SK-N-MC (cell line): ENCODE data around the gene ZDHHC14.

ENCODE experiments used
- EZH2 ChIP-seq: fragments of 200-600 bp; sonication (generic); IDR thresholded peaks from one replicate; pipeline ENCODE4 v1.6.1; 2017; ENCODE audit warnings: antibody characterized with exemption
- FOXP2 ChIP-seq: optimal IDR thresholded peaks from 2 replicates; pipeline ENCODE3; 2011; ENCODE audit warnings: mild to moderate bottlenecking, moderate library complexity; ENCODE audit not compliant: insufficient read depth; ENCODE audit errors: extremely low read length, control extremely low read depth
- POLR2AphosphoS5 ChIP-seq: IDR thresholded peaks from 2 replicates; pipeline ENCODE4 v1.6.1; 2012; ENCODE audit warnings: mild to moderate bottlenecking, low read depth, low read length, borderline replicate concordance

DNA sequence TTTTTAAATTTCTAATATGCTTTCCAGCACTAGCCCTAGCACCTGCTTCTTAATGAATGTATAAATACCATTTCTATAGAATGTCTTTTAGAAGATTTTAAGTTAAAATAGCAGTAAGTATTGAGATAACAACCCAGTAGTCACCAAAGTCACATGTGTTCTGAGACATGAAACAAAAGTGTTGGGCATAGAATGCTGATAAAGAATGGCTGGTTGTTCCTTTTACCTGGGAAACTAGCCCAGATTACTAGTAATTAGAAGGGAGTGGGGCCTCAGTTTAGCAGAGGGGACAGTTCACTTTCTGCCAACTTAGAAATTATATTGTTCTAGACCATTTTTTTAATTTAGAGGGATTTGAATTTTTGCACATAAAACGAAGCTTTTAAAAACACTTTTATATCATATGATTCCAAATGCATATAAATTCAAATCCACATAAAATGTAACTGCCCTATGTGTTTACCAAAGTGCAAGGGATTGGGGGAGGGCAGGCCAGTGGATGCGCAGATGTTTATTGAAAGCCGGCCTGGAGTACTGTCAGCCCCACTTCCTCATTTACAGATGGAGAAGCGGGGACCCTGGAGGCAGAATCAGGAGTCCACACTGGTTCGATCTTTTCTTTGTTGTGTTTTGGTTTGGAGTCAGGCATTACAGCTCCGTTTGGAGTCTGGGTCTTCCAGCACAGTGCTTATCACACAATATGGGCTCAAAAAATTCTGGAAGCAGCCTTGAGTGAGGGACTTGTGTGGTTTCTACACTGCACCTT is 139.8 kb downstream of the ZDHHC14 start:
- TF ChIP-seq EZH2 (no peak), POLR2AphosphoS5 (no peak), FOXP2 (no peak)
